T follicular helper cell (primary cell): ENCODE measurements around the gene ANKRD6.
"Not testable (repeated sequence)": the region's sequence is repeated elsewhere in the genome, so short reads cannot be mapped to it uniquely, and the experiment has no call there.

Source experiments
- DNase-seq: peaks from one replicate; pipeline ENCODE4 v3.0.0-alpha.2; 2020; ENCODE audit warnings: low read depth

Gene ANKRD6

GRCh38 chr6:89602166-89602565, 169.2 kb downstream of the ANKRD6 start:
- no peak for DNase-seq

- no peak for DNase-seq
Observed at GRCh38 chr6:89604653-89605052, 171.7 kb downstream of the ANKRD6 start.

- no peak for DNase-seq
Observed at GRCh38 chr6:89605861-89606260, 172.9 kb downstream of the ANKRD6 start.

DNA sequence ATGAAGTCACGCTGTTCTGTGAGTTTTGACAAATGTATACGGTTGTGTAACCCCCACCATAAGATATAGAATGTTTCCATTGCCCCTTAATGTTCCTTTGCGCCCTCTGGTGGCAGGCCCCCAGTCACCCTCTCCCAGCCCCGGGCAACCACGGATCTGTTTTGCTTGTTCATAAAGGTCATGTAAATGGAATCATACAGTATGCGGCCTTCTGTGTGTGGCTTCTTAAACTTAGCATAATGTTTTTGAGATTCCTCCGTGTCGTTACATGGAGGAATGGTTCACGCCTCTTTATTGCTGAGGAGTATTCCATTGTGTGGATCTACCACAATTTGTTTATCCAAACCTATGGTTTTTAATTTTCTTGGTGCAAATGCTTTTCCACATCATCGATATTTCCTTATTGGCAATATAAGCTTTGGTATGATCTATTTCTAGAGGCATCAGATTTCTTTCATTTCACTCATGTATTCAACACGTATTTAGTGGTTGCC, 177.2 kb downstream of the ANKRD6 start:
- DNase-seq = peak; percentile 63

- no peak for DNase-seq
Observed at GRCh38 chr6:89611666-89612065, 178.7 kb downstream of the ANKRD6 start.

GRCh38 chr6:89612121-89612520, 179.2 kb downstream of the ANKRD6 start:
- DNase-seq = no peak

DNA sequence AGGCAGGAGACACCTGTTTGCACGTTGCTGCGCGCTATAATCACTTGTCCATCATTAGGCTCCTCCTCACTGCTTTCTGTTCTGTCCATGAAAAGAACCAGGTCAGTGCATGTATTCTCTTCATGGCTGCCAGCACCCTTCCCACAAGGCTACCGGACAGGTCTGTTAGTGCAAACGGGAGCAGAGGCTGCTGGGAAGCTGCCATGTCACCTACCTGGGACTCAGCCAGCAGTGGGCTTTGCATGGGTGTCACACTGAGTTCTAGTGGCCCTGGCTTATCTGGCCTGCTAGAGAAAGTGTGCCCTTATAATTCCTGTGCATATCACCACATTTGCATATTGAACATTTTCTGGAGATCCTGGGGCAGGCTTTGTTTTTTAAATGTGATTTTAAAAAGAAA, 180.8 kb downstream of the ANKRD6 start:
- no peak for DNase-seq

DNA sequence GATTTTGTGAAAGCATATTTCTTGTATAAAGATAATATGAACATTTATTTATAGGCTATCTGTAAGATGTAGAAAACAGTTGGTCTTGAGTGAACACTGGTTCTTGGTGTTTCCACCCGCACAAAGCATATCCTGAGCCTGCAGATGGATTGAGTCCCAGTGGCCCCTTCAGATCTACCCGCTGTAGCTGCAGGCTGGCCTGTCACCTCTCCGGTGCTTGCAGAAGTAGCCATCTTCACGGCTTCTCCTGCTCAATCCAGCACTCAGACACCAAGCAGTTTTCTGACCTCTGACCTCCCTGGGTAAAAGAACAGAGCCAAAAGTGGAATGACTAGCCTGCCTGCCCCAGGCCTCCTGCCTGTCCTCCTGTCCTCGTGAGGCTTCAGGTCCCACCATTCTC, 182.9 kb downstream of the ANKRD6 start:
- no peak for DNase-seq

- no peak for DNase-seq
Observed at GRCh38 chr6:89616531-89616930, 183.6 kb downstream of the ANKRD6 start.

DNA sequence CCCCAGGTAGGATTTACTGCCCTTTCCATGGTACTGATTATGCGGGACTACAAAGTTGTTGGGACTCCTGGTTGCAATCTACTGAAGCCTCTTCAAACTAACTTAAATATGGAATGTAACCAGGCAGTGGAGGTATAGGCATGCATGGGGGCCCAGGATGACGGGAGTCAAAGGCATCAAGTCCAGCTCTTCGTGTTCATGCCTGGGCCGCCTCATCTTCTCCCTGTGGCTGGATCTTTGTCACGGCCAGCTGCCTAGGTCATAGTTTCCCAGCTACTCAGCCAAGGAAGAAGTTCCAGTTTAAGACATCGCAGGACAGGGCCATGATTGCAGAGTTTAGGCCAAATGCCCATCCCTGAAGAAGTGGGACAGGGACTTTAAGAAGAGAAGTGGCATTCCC, 185.1 kb downstream of the ANKRD6 start:
- no peak for DNase-seq

DNA sequence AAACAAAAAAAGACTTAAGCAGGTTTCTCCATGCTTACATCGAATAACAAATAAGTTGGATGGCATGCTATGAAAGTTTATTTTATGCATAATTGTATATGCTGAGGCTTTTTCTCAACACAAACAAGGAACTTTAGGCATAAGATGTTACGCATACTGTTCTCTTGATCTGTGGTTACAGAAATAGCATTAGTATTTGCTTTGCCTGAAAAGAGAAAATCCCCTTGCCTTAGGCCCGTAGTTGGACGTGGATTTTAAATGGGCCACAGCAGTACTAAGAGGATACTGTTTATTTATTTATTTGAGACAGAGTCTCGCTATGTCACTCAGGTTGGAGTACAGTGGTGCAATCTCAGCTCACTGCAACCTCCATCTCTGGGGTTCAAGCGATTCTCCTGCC, 186.6 kb downstream of the ANKRD6 start:
- DNase-seq = no peak

GRCh38 chr6:89623749-89624148, 190.8 kb downstream of the ANKRD6 start:
- no peak for DNase-seq

- no peak for DNase-seq
Observed at GRCh38 chr6:89630488-89630887, 197.5 kb downstream of the ANKRD6 start.

- DNase-seq = not testable (repeated sequence)
Observed at GRCh38 chr6:89636412-89636811, 203.5 kb downstream of the ANKRD6 start.

GRCh38 chr6:89637960-89638319, 205.0 kb downstream of the ANKRD6 start:
- DNase-seq = no peak

GRCh38 chr6:89638320-89639195, 205.6 kb downstream of the ANKRD6 start, which contains the start of gene LYRM2:
LYRM2 (minus strand) TSS chr6:89638747; CDS start chr6:89638716, 31 bp downstream.
- DNase-seq = peak; percentile 83

GRCh38 chr6:89640804-89641203, 207.9 kb downstream of the ANKRD6 start:
- no peak for DNase-seq

- not testable (repeated sequence) for DNase-seq
Observed at GRCh38 chr6:89641581-89641980, 208.6 kb downstream of the ANKRD6 start.

DNA sequence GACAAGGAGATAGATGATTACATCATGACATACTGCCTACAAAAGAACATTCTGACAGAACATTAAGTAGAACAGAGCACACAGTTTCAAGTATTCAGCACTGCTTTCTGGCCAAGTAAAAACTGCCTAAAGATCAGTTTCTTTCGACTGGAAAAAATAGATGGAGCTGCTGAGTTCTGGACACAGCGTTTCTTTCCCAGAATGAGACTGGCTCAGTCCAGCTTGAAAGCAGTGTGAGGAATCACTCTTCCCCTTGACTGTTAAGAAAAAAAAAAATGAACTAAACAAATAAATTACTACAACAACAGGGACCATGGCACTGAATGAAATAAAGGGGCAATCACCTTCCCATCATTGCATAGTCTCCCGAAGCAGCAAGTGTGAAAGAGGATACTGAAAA, 210.0 kb downstream of the ANKRD6 start:
- DNase-seq = no peak

GRCh38 chr6:89643406-89643805, 210.5 kb downstream of the ANKRD6 start:
- DNase-seq = no peak

DNA sequence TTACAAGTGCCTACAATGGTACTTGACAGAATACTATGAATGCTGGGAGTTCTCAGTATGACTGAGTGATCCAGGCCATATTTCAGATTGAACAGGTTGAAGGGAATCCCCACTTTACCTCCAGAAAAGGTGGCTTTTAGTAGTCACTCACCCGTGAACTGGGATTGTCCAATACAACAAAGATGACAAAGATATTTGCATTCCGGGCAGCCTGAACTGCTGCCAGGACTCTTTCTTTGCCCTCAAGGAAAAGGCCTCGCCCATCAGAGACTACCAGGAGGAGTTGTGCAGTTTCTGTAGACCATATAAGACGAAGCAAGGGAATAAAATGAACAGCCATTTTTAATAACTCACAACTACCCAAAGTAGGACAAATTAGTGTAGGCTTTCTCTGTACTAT, 211.9 kb downstream of the ANKRD6 start:
- DNase-seq = no peak

GRCh38 chr6:89649682-89650081, 216.7 kb downstream of the ANKRD6 start:
- no peak for DNase-seq

- DNase-seq = no peak
Observed at GRCh38 chr6:89650579-89650978, 217.6 kb downstream of the ANKRD6 start.

DNA sequence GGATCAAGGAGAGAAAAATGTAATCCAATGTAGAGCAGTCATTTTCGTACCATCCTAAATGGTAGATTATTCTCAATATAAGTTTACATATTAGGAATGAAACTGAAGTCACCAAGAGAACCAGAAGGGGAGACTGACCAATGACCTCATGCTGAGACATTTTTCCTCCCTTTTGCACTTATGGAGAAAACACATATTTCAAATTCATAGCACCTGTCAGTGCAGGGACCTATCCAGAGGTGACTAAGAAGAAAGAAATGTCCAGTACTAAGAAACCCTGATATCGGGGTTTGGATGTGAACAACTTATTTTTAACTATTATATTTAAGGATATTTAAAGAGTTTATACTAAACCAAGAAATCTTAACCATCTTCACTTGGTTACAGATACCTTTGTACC, 222.2 kb downstream of the ANKRD6 start:
- no peak for DNase-seq
